Activated effector memory CD4-positive, alpha-beta T cell treated with Interleukin-2 at 50 U/mL for 16 hours (primary cell): ENCODE results near the gene CXCL10.

Experiments
- DNase-seq: peaks from one replicate; pipeline ENCODE4 v3.0.0-alpha.2; 2020

The CXCL10 gene

GRCh38 chr4:75985116-75985515, 38.2 kb downstream of the CXCL10 start:
- DNase-seq = no peak

GRCh38 chr4:75980576-75980975, 42.7 kb downstream of the CXCL10 start:
- no peak for DNase-seq

GRCh38 chr4:75976177-75976576, 47.1 kb downstream of the CXCL10 start:
- DNase-seq = no peak

DNA sequence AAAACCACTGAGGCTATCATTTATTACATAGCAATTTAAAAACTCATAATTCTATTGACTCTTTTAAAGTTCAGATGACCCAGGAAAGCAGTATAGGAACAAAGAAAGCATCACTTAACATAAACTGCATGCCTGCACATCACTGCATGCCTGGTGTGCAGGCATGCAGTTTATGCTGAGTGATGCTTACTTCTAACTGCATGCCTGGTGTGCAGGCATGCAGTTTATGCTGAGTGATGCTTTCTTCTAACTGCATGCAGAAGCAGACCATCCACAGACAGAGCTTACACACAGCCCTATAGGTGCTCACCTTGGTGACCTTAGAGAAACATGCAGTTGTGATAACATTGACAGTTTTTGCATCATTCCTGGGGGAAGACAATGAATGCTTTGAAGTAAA, 49.5 kb downstream of the CXCL10 start:
- no peak for DNase-seq
